T-cell (primary cell): ENCODE results near the gene EPB41L4A. TPM values are rescaled to one million over a fixed set of nuclear protein-coding genes. Genes with fewer than 3 reads are reported as not detected.
"Not testable (repeated sequence)": the region's sequence is repeated elsewhere in the genome, so short reads cannot be mapped to it uniquely, and the experiment has no call there.

Experiments used
- ATAC-seq, 4 experiments: fragments of 200-7000 bp in 3 of 4; fragments of 150-1000 bp in 1 of 4; cut with Tn5 transposase; replicated peaks in 1 of 4; 1 replicate in 3 of 4; 2 replicates in 1 of 4; pipeline ENCODE4 v1.10.0; 2021; ENCODE audit warnings: moderate library complexity in 3 of 4, mild to moderate bottlenecking in 2 of 4, moderate number of reproducible peaks in 1 of 4
- CTCF ChIA-PET, 2 donors: fragments of 300-600 bp; sonication (Branson Sonifier 250); formaldehyde crosslinking; loops; one replicate each; lab custom pipeline; 2022; ENCODE audit warnings: antibody characterized with exemption in 2 of 2; lab: Charles Lee
- POLR2A ChIA-PET, 2 donors: fragments of 300-600 bp; sonication (Branson Sonifier 250); formaldehyde crosslinking; loops; one replicate each; lab custom pipeline; 2022; ENCODE audit warnings: antibody characterized with exemption in 2 of 2; lab: Charles Lee
- DNase-seq, 35 experiments: peaks; one replicate each; pipeline versions ENCODE4 v3.0.0 to v3.0.0-alpha.2; 2013 to 2023
- H3K27ac ChIP-seq: one replicate; pipeline ENCODE4 v1.5.1; 2013; ENCODE audit warnings: low read length
- H3K27me3 ChIP-seq, 2 experiments: replicated peaks in 1 of 2; 1 replicate in 1 of 2; 2 replicates in 1 of 2; pipeline versions ENCODE4 v1.6.1 to v1.7.0; 2013; ENCODE audit warnings: low read length in 1 of 2, mixed read lengths in 1 of 2; ENCODE audit not compliant: control insufficient read depth in 2 of 2, insufficient read depth in 2 of 2; ENCODE audit errors: extremely low read depth in 1 of 2
- H3K36me3 ChIP-seq, 2 donors: 1 replicate in 1 of 2; 2 replicates in 1 of 2; pipeline versions ENCODE4 v1.6.1 to v1.7.0; 2013; ENCODE audit warnings: low read length in 1 of 2; ENCODE audit not compliant: control insufficient read depth in 2 of 2, insufficient read depth in 1 of 2; ENCODE audit errors: extremely low read depth in 1 of 2
- H3K4me1 ChIP-seq, 2 experiments: 1 replicate in 1 of 2; 2 replicates in 1 of 2; pipeline versions ENCODE4 v1.6.1 to v1.7.0; 2013; ENCODE audit warnings: low read length in 2 of 2, mixed read lengths in 1 of 2; ENCODE audit not compliant: insufficient read depth in 2 of 2, control insufficient read depth in 1 of 2; ENCODE audit errors: extremely low read depth in 1 of 2
- H3K4me3 ChIP-seq, 2 donors: 1 replicate in 1 of 2; 2 replicates in 1 of 2; pipeline versions ENCODE4 v1.5.1 to v1.7.0; 2013; ENCODE audit warnings: mild to moderate bottlenecking in 2 of 2, low read length in 1 of 2, moderate library complexity in 1 of 2; ENCODE audit not compliant: control insufficient read depth in 1 of 2; ENCODE audit errors: extremely low read depth in 1 of 2
- H3K9me3 ChIP-seq: 2 replicates; pipeline ENCODE4 v1.7.0; 2013
- H3K27ac Mint-ChIP-seq, 2 donors: one replicate each; pipeline ENCODE4 v1.8.0; 2020 to 2021; ENCODE audit warnings: mild to moderate bottlenecking in 2 of 2, mixed read lengths in 2 of 2
- H3K27me3 Mint-ChIP-seq, 2 donors: one replicate each; pipeline ENCODE4 v1.8.0; 2021 to 2022; ENCODE audit warnings: mixed read lengths in 2 of 2
- H3K36me3 Mint-ChIP-seq: one replicate; pipeline ENCODE4 v1.8.0; 2021; ENCODE audit warnings: mixed read lengths
- H3K4me1 Mint-ChIP-seq, 3 donors: one replicate each; pipeline ENCODE4 v1.8.0; 2020 to 2022; ENCODE audit warnings: mixed read lengths in 3 of 3, mild to moderate bottlenecking in 1 of 3
- H3K4me3 Mint-ChIP-seq, 3 donors: one replicate each; pipeline ENCODE4 v1.8.0; 2020 to 2022; ENCODE audit warnings: mild to moderate bottlenecking in 3 of 3, mixed read lengths in 3 of 3, moderate library complexity in 3 of 3
- H3K9me3 Mint-ChIP-seq, 3 donors: one replicate each; pipeline ENCODE4 v1.8.0; 2020 to 2022; ENCODE audit warnings: mixed read lengths in 3 of 3
- WGBS: methylation state at CpG from one replicate; pipeline ENCODE4 v1.1.5; 2013; ENCODE audit warnings: missing lambda C conversion rate; ENCODE audit not compliant: insufficient coverage; 5-methylcytosine and 5-hydroxymethylcytosine counted together
- total RNA-seq, 35 experiments: library from RNA in 6 of 35; stranded (reverse) in 6 of 35; fragments of 120-200 nt in 1 of 35; gene quantifications; one replicate each; pipeline versions ENCODE4 v1.2.1 to v1.2.4 and lab custom pipeline; 2013 to 2026

Gene EPB41L4A
- total RNA-seq, 5 donors from 2014 or later (not counting 1 experiment from before 2014, with no cell fraction given): 0.47 to 2.5 (median 1.5) TPM

DNA sequence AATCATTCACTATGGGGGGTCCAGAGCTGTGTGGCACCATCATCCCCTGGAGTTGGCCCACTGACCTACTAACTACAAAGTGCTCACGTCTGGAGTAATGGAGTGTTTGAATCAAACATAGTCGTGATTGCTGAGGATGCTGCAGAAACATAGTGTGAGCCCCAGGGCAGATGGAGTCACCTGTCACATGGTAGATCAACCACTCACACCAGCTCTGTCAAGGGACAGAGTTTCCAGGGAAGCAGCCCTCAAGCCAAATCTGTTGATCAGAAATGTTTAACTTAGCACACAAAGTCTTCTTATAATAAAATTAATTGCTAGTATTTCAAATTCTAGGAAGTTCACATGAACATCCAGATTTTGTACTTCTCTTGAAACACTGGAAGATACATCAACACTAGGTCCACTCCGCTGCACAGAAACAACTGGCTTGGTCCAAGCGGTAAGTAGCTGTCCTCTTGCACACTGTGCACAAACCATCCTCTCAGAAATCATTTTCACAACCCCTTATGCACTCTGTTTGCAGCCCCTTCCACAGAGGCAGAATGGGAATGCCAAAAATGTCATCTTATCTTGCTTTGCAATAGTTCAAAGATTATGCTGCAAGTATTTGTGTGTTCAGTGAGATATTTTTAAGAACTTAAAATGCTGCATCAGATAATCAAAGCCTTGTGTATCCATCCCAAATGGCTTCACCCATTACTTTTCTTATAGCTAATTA is 191.0 kb downstream of the EPB41L4A start:
- DNase-seq (no peak), ATAC-seq (no peak)
- H3K36me3 Mint-ChIP-seq: no peaks in the 10 kb centered on the region
- peaks cover 5 to 6% of the 10 kb centered on the region in 2 donors for H3K27me3 Mint-ChIP-seq
- 75% methylated on average over 2 of the region's 4 CpGs for WGBS
- ChIA-PET CTCF (interaction anchor here in 1 of 2 donors (0.7 kb wide), 1 partner anchor 11 kb away, joined by 3 read pairs; no protein-coding TSS in a partner anchor), POLR2A (interaction anchor here in 1 of 2 donors (0.6 kb wide), 1 partner anchor 234 kb away, joined by 3 read pairs; no protein-coding TSS in a partner anchor)
- no peak overlapping the region for H3K4me3 ChIP-seq
- no peaks in the 10 kb centered on the region for H3K9me3 Mint-ChIP-seq
- no peak overlapping the region for H3K27ac ChIP-seq
- H3K4me1 Mint-ChIP-seq: no peaks in the 10 kb centered on the region
- no peak overlapping the region for H3K27ac Mint-ChIP-seq
- H3K36me3 ChIP-seq: no peaks in the 10 kb centered on the region
- no peak overlapping the region for H3K4me3 Mint-ChIP-seq
- no peaks in the 10 kb centered on the region for H3K9me3 ChIP-seq
- H3K4me1 ChIP-seq: no peaks in the 10 kb centered on the region
- no peaks in the 10 kb centered on the region for H3K27me3 ChIP-seq

DNA sequence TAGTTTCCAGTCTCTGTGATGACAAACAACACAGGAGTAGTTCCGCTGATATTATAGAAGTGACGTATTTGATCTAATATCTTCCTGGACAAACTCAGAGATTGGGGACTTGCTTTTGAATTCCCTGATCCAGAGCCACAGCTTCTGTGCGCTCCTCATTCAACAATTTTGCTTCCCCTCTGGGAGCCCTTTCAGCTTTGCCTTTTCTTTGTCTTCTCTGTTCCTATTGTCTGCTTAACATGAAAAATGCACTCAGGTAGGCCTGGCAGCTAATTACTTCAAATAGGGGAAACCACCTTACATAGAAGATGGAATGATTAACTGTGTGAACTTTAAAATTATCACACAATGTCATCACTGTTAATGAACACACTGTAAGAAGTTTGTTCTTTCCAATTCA is 192.9 kb downstream of the EPB41L4A start:
- 100% methylated on average over 2 of the region's 3 CpGs for WGBS
- CTCF ChIA-PET: no interaction called here
- H3K27ac Mint-ChIP-seq: no peak overlapping the region

DNA sequence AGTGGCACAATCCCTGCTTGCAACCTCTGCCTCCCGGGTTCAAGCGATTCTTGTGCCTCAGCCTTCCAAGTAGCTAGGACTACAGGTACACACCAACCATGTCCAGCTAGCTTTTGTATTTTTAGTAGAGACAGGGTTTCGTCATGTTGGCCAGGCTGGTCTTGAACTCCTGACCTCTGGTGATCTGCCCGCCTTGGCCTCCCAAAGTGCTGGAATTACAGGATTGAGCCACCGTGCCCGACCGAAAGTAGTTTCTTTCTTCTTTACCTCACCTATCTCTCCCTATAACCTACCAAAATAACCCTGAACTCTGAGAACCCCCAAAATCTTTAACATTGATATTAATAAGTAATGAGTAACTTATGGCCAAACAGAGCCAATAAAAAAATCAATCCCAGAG is 196.1 kb downstream of the EPB41L4A start:
- H3K27me3 Mint-ChIP-seq, H3K9me3 Mint-ChIP-seq, CTCF ChIA-PET, ATAC-seq, H3K27me3 ChIP-seq, H3K4me1 ChIP-seq, DNase-seq, H3K4me3 ChIP-seq, H3K36me3 Mint-ChIP-seq, H3K9me3 ChIP-seq, H3K36me3 ChIP-seq, H3K27ac Mint-ChIP-seq, H3K4me1 Mint-ChIP-seq, H3K27ac ChIP-seq, H3K4me3 Mint-ChIP-seq: not testable (repeated sequence)
- 100% methylated on average over 5 of the region's 7 CpGs for WGBS
- POLR2A ChIA-PET: interaction anchor here in 1 of 2 donors (0.6 kb wide), 1 partner anchor 1668 kb away, joined by 3 read pairs; no protein-coding TSS in a partner anchor

More for the DNA sequence above, 192.9 kb downstream of the EPB41L4A start:
- Mint-ChIP-seq H3K4me1 (no peaks in the 10 kb centered on the region), H3K9me3 (no peaks in the 10 kb centered on the region), H3K27me3 (peaks cover 4 to 5% of the 10 kb centered on the region in 2 donors), H3K36me3 (no peaks in the 10 kb centered on the region), H3K4me3 (no peak overlapping the region)
- Histone ChIP-seq H3K36me3 (no peaks in the 10 kb centered on the region), H3K4me3 (no peak overlapping the region), H3K27me3 (no peaks in the 10 kb centered on the region), H3K27ac (no peak overlapping the region), H3K4me1 (no peaks in the 10 kb centered on the region), H3K9me3 (no peaks in the 10 kb centered on the region)
- POLR2A ChIA-PET: no interaction called here
- DNase-seq (no peak), ATAC-seq (no peak)

DNA sequence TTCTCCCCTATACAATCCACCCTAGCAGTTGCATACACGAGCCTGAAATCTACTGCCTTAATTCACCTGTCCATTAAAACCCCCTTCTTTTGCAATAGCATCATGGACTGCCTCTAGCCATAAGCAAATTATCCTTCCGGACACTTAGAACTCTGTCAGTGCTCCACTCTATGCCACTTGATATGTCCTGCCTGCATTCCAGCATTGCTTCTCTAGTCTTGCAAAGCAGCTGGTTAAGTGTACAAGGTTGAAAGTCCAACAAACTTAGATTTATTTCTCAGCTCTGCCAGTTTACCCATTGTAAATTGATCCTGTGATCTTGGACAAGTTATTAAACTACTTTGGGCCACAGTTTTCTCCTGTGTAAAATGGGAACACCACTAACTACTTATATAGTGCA is 197.9 kb downstream of the EPB41L4A start:
- no peak for DNase-seq
- H3K27ac Mint-ChIP-seq: no peak overlapping the region
- H3K9me3 Mint-ChIP-seq: no peaks in the 10 kb centered on the region
- Histone ChIP-seq H3K9me3 (no peaks in the 10 kb centered on the region), H3K4me1 (no peaks in the 10 kb centered on the region), H3K27me3 (peaks cover 0 to 2% of the 10 kb centered on the region in 2 experiments), H3K27ac (no peak overlapping the region), H3K36me3 (no peaks in the 10 kb centered on the region), H3K4me3 (no peak overlapping the region)
- no peaks in the 10 kb centered on the region for H3K36me3 Mint-ChIP-seq
- no peak for ATAC-seq
- H3K4me3 Mint-ChIP-seq: no peak overlapping the region
- WGBS: 33% methylated on average over 1 of the region's 2 CpGs
- CTCF ChIA-PET: no interaction called here
- no peaks in the 10 kb centered on the region for H3K4me1 Mint-ChIP-seq
- POLR2A ChIA-PET: no interaction called here
- peaks cover 5 to 7% of the 10 kb centered on the region in 2 donors for H3K27me3 Mint-ChIP-seq

DNA sequence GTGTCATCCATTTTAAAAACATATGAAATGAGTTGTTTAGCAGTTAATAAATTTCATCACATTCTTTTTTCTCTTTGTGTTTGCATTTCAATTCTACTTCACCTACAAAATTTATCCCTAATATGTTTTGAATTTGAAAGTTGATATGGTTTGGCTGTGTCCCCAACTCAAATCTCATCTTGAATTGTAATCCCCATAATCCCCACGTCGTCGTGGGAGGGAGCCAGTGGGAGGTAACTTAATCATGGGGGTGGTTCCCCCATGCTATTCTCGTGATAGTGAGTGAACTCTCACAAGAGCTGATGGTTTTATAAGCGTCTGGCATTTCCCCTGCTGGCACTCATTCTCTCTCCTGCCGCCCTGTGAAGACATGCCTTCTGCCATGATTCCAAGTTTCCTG is 200.1 kb downstream of the EPB41L4A start:
- Mint-ChIP-seq H3K4me1 (no peaks in the 10 kb centered on the region), H3K36me3 (no peaks in the 10 kb centered on the region), H3K27ac (no peak overlapping the region), H3K4me3 (no peak overlapping the region), H3K9me3 (no peaks in the 10 kb centered on the region), H3K27me3 (peaks cover 6 to 12% of the 10 kb centered on the region in 2 donors)
- no peaks in the 10 kb centered on the region for H3K9me3 ChIP-seq
- ChIA-PET CTCF (no interaction called here), POLR2A (no interaction called here)
- DNase-seq (no peak), ATAC-seq (no peak)
- H3K27ac ChIP-seq: no peak overlapping the region
- H3K4me3 ChIP-seq: no peak overlapping the region
- no peaks in the 10 kb centered on the region for H3K4me1 ChIP-seq
- no peaks in the 10 kb centered on the region for H3K36me3 ChIP-seq
- peaks cover 0 to 2% of the 10 kb centered on the region in 2 experiments for H3K27me3 ChIP-seq
- WGBS: 64% methylated on average over 2 of the region's 6 CpGs

DNA sequence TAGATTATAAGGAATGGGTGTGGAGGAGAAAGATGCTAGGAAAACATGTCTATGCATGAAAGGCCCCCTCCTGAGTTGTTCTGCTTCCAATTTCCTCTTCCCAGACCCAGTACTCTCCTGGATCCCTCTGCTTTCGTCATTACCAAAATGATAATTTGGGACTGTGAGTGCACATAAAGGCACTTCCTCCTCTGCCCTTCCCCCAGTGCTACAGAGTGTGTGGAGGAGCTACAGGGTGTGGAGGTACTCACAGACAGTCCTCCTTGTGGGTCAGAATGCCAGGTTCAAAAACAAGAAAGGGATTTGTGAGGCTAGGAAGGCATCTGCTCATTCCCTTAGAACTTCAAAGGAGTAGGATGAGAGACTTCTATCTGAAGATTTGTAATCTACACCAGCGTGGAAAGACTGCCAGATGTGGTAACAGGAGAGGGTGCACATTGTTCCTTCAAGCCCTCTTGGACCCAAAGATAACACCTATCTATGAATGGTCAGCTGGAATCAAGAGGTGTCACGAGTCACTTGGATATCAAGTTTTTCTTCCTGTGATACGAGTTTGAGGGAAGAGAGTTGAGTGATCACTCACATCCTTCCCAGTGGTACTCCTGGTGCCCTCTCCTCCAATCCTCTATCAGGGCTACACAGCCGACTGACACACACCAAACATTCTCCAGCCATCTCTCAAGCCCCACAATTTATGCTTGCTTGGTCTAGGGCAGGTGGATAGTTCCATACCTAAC is 201.1 kb downstream of the EPB41L4A start:
- H3K27me3 ChIP-seq: peaks cover 0 to 2% of the 10 kb centered on the region in 2 experiments
- H3K4me1 Mint-ChIP-seq: no peaks in the 10 kb centered on the region
- H3K27me3 Mint-ChIP-seq: peaks cover 1 to 9% of the 10 kb centered on the region in 2 donors
- no peaks in the 10 kb centered on the region for H3K36me3 Mint-ChIP-seq
- no peaks in the 10 kb centered on the region for H3K4me1 ChIP-seq
- H3K4me3 ChIP-seq: no peak overlapping the region
- H3K4me3 Mint-ChIP-seq: no peak overlapping the region
- no peak overlapping the region for H3K27ac ChIP-seq
- peak overlapping the region in 1 of 2 donors; percentile 19 for H3K27ac Mint-ChIP-seq
- DNase-seq (no peak), ATAC-seq (no peak)
- POLR2A ChIA-PET: no interaction called here
- H3K9me3 ChIP-seq: no peaks in the 10 kb centered on the region
- CTCF ChIA-PET: no interaction called here
- no peaks in the 10 kb centered on the region for H3K9me3 Mint-ChIP-seq
- no CpG with 5 or more reads among the region's 5 CpGs for WGBS
- no peaks in the 10 kb centered on the region for H3K36me3 ChIP-seq
